Stimulated activated naive CD4-positive, alpha-beta T cell treated with Interleukin-2 at 50 U/mL for 16 hours (primary cell): ENCODE data around the gene ANXA6.

Experiments used
- DNase-seq: peaks from one replicate; lab custom pipeline; 2025; lab: John Stamatoyannopoulos, UW

The ANXA6 gene

GRCh38 chr5:151100681-151101080, 56.9 kb downstream of the ANXA6 start:
- no peak for DNase-seq

DNA sequence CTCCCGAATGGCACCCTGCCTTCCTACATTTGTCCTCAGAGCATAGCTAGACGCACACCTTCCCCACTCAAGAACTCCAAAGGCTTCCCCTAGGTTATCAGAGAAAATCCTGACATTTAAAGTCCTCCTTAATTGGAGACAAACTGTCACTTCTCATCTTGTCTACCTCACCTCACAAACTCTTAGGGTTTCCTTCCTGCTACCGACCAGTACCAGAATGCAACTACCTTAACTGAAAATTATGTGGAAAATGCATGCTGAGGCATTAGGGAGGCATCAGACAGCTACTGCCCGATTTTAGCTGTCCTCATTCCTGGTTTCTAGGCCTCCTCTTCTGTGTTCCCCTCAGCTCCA, 58.8 kb downstream of the ANXA6 start:
- no peak for DNase-seq

GRCh38 chr5:151097820-151098767, 59.5 kb downstream of the ANXA6 start:
- DNase-seq, result peak; percentile 20

DNA sequence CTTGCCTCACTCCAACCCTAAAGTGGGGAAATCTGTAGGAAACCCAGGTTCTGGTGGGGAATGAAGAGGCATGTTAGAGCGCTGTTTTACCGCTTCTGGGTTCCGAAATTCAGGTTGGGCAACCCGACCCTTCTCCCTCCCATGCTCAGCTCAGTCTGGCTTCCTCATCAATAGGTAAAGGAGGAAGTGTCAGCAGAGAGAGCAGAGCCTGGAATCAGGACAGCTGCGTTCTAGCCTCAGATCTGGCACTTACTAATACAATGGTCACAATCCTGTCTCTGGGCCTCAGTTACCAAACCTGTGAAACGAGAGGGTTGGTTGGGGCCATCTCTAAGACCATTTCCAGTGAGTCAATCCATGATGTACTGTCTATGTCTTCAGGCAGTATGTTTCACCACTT, 60.5 kb downstream of the ANXA6 start:
- no peak for DNase-seq

DNA sequence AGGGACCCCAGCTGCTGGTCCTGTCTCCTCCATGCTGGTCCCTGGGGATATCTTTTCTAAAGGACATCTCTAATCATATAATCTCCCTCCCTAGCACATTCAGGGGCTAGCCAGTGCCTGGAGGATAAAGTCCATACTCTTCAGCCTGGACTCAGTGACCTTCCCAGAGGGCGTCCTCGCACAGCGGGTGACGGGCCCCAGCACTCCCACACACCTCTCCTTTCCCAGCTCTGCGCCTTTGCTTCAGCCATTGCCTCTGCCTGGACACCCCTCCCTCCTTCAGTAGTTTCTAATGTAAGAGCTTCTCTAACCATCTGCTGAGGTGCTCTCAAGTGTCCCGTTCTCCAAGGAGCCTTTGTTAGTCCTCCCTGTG, 61.6 kb downstream of the ANXA6 start:
- no peak for DNase-seq

GRCh38 chr5:151095341-151096000, 62.1 kb downstream of the ANXA6 start:
- no peak for DNase-seq

DNA sequence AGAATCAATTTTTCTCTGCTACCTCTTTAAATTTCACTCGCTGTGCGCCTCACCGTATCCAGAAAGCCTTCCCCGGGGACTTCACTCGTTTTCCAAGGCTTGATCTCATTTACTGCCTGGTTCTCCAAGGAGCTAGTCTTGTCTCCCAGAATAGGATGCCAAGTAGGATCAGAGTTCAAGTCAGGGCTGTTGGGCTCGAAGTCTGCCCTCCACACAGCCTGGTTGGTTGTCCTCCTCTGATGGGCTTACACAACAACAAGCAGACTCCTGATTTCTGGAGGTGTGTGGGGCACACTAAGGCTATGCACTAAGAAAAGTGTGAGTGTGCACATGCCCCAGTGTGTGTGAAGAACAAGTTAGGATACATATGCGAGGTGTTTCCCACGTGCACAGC, 62.7 kb downstream of the ANXA6 start:
- no peak for DNase-seq

DNA sequence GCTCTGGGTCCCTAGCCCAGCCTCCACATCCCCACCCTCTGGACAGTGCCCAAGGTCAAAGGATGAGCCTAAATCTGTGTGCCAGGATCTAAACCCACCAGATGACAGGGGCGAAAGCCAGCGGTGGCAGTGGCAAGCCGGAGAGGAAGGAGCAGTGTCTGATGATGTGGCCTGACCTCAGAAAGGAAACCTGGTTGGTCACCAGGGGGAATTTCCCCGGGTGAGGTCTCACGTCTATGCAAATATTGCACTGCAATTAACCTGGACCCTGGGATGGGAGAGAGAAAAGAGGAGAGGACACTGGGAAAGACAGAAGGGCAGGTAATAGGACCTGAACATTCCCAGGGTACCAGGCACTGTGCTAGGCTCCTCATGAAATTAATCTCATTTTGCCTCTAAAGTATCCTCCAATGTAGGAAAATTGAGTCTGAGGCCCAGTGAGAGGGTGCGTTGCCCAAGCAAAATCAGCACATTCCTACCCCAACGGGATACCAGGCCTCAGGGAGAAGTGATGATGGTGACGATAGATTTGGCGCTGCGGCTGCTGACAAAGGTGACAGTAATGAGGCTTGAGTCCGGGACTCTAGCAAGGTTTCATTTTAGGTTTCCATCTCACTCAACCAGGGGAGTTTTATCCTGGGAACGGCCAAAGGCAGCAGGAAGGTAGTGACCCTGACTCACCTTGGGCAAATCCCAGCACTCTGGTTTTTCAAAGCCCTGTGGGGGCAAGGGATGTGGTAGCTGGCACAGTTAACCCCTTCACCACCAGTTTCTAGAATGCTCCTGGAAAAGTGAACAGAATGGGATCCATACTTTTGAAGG, 63.3 kb downstream of the ANXA6 start:
- peak; percentile 60 for DNase-seq

DNA sequence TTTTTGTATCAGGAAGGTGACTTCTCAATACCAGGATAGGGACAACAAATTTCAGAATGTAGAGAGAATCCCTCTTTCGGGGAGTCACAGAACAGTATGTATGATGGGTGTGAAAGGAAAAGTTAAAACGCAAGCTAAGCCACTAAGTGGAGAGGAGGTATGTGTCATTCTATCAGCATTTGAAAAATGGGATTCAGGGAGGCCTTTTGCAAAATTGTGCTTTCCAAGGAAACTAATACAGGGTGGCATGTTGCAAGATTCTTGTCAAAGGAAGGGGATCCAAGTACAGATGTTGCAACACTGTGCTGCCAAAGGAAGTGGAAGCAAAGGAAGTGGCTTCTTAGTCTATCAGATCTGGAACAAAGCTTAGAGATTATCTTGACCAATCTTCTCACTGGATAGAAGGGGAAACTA, 64.1 kb downstream of the ANXA6 start:
- no peak for DNase-seq

DNA sequence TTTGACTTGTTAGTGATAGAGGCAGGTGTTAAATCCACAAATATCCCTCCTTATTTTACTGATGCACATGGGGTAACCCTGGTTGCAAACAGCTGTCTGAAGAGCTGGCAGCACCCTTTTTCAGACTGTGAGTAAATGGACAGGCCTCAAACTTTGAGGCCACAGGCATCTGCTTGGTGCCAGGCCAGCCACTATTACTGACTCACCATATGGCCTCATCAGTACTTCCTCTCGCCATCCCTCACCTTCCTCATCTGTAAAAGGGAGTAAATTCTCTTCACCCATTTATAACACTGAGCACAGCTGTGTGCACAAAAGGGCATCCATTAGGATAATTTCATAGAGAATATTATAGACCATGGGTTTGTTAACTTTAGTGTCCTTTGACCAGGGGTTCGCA, 64.8 kb downstream of the ANXA6 start:
- DNase-seq, result no peak

DNA sequence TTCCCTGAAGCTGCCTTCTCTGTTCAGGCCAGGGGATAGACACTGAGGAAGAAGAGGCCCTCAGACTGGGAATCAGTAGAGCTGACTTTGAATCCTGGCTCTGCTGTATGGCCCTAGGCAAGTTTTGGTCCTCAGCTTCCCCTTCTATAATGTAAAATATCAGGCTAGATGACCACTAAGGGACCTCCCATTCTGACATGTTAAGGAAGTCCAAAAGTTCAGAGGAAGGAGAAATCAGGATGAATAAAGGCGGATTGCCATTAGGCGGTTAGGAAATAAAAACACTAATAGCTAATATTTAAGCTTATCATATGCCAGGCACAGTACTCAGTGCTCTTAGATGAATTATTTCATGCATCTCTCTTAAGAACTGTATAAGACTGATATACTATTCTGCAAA, 67.9 kb downstream of the ANXA6 start:
- DNase-seq, result no peak

DNA sequence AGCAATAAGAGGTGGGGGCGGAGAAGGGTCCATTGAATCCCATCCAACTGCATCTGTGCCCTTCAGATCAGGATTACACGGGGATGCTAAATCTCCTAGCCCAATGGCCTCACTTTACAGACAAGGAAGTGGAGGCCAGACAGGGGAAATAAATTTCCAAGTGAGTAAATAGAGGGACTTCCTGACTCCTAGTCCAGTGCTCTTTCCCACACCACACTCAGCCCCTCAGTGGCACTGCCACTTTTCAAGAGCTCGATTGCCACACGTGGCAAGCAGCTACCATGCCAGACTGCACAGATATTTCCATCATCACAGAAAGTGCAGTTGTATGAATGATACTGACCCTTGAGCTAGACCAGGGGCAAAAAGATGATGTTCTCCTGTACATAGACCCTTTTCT, 68.6 kb downstream of the ANXA6 start:
- no peak for DNase-seq

GRCh38 chr5:151087486-151087885, 70.1 kb downstream of the ANXA6 start:
- no peak for DNase-seq

DNA sequence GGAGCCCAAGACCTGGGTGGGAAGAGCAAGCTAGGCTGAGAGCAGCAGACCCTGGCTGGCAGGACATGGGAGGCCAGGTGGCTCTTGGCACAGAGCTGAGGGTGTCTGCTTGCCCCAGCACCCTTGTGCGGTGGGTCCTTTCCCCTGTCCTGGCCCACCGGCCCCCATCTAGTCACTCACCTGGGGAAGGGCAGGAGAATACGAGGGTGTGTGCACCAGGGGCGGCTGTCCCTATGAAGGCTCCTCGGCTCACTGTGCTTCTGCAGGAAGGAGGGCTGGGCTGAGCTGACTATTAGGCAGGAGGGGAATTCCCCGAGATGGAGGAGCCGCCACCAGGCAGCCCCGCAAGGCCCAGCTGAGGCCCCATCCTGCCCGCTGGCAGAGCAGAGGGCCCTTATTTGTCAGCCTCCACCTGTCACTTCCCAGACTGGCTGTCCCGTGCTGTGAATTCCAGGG, 70.6 kb downstream of the ANXA6 start:
- peak; percentile 74 for DNase-seq

DNA sequence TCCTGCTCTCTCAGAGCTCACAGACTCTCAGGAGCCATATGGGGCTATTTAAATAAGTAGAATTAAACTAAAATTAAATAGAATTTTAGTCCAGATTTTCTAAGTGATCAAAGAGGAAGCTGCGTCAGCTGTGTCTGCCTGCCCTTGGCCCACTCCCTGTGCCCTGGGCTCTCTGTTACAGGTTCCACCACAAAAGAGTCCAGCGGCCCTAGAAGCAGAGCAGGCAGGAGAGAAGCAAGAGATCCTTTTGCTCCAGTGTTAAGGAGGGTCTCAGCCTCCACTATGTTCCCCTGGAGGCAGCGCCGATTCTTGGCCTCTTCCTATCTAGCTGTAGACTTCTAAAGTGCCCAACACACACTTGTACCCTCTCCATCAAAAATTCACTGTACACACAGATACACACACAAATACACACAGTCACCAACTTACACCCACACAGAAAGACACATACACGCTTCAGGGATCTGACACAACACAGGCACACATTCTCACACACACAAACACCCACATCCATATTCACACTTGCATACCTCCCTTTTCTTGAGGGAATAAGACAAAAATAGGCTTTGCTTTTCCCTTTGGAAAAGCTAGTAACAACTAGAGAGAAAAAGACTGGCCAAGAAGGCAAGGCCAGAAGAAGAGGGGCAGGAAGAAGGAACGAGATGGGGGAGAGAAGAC, 71.2 kb downstream of the ANXA6 start:
- no peak for DNase-seq

- DNase-seq, result peak; percentile 42
Observed at GRCh38 chr5:151085517-151086041, 72.0 kb downstream of the ANXA6 start.

GRCh38 chr5:151084363-151084762, 73.2 kb downstream of the ANXA6 start:
- no peak for DNase-seq

GRCh38 chr5:151083081-151083676, 74.4 kb downstream of the ANXA6 start:
- DNase-seq, result peak; percentile 76

DNA sequence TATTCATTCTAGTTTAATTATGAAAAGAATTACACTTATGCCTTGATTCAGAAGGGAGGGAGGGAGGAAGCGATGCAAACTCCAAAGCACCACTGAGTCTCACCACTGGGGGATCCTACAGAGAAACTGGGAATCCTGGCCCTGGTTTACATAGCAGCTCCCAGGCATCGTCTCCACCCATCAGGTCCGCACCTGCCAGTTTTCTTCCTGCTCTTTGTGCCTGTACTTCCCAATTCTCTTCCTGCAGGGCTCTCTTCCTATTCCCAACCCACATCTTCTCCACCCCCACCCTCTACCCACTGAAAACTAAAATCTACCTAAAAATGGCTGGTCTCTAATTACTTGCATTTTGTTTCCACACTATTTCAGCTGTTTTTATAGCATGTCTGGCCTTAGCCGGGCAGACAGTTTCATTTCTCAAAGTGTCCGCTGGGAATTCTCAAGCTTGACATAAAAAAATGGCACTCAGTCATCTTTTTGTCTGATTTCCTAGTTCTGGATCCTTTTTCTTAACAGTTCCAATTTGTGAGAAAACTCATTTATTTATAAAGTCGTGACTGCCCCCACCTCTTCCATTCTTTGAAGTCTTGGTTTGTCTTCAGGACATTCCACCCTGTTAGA, 75.2 kb downstream of the ANXA6 start:
- DNase-seq, result no peak

GRCh38 chr5:151081431-151082281, 75.9 kb downstream of the ANXA6 start:
- DNase-seq, result peak; percentile 23
